HG03575 (cell line): ENCODE results near the gene SYNE3.

ENCODE experiments used
- ATAC-seq: cut with Tn5 transposase; IDR thresholded peaks from one replicate; pipeline ENCODE4 v1.9.1; 2021; ENCODE audit not compliant: unreplicated experiment, insufficient number of reproducible peaks, low FRiP score; ENCODE audit errors: extremely low read depth

Gene SYNE3

GRCh38 chr14:95480887-95481226, 35.6 kb downstream of the SYNE3 start:
- no peak for ATAC-seq

DNA sequence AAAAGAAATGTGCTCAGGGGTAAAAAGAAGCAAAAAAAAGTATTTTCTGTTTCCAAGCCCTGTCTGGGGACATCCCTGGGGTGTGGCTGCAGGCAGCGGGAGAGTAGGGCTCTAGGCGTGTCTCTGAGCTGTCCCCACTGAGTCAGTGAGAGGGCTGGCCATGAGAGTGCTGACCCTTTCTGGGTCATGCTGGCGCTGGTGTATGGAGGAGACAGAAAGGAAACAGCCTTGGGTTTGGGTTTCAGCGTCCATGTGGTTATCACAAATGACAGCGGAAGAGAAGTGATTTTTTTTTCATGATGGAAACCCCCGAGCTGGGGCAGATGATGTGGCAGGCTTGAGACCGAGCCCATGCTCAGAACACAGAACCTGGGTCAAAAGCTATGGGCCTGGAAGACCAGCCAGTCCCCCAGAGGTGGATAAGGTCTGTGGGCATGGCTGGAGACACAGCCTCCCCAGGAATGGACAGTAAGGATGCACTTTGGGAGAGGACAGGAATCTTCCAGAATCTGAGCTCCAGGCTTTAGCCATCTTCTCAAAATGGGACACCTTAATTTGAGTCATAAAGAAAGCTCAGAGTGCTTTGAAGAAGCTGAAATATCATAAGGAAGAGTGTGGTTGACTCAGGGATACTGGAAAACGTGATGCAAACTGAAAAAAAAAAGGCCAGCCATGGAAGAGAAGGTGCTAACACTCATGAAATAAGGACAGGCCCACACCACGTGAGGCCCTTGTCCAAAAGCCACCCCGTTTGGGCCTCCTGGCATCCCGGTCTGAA, 36.2 kb downstream of the SYNE3 start:
- no peak for ATAC-seq

DNA sequence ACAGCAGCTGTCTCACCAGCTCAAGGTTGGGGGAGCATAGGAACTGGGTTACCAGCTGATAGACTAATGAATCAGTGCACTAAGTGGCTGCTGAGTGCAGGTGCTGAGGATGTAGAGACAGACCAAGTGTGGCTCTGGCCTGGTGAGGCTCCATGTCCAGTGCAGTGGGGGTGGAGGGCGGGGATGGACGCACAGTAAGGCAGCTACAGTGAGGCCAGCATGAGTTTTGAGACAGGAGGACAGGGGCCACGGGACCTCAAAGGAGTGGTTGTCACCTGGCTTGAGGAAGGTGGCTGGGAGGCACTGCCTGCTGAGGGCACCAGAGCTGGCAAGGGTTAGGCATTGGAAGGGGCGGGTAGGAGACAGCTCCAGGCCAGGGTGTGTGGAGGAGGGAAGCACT, 37.0 kb downstream of the SYNE3 start:
- ATAC-seq, result no peak

GRCh38 chr14:95478818-95479217, 37.6 kb downstream of the SYNE3 start:
- no peak for ATAC-seq

- no peak for ATAC-seq
Observed at GRCh38 chr14:95478309-95478708, 38.1 kb downstream of the SYNE3 start.

DNA sequence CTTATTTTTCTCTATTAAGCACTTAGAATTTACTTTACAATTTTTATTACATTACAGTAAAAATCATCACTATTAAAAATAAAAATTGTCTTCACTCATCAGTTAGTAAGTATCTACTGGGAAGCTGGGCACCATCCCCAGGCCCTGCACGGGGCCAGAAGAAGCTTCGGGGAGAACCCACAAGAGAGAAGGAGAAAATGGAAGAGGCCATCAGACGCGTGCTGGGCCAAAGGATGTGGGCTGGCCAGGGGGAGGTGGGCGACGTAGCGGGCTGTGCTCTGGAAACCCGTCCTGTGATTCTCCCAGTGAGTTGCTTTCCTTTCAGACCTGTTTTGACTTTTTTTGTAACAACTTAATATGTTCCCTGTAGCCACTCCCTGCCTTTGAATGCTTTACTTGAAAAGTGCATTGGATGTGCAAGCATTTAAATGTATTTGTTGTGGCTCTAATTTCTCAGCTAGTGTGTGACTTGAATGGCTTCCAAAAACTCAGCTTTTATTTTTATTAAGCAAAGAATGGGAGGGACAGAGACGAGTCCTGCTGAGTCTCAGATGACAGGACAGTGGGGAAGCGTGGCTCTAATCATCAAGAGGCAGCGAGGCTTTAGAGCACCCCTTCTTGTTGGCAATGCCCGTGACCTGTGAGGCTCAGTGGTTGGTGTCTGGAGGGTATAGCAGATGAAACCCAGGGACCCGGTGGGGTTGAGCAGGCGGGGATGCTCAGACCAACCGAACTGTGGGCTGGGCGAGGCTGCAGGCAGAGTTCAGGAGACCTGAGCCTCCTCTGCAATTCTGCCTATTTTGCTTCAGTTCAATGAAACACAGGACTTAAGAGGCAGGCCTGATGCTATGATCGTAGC, 38.8 kb downstream of the SYNE3 start:
- ATAC-seq, result no peak

GRCh38 chr14:95476747-95477146, 39.7 kb downstream of the SYNE3 start:
- ATAC-seq, result no peak

DNA sequence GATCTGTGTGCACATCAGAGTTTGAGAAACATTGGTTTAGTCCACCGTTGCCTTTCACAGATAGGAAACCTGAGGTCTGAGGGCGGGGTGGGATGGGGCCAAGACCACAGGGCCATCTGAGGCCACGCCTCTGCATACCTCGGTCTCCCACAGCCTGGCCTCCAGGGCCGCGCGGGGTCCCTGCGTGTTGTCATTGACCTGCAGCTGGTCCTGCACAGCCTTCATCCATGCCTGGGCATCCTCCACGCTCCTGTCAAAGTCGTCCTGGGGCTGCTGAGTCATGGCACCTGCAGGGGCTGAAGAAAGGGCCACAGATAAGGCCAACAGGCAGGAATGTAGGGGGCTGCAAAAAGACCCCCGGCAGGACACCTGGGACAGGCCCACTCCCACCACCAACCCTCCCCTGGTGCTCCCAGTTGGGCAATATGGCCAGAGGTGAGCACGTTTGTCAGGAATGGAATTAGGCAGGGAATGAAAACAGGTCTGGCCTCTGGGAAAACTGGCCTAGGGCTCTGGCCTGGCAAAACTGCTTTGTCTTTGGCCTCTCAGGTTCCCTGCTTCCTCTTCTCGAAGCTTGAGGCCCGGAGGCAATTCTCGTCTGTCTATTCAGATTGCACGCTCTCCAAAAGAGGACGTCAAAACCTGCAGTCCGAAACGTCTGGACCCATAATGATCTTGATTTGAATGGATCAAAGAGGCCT, 40.8 kb downstream of the SYNE3 start:
- ATAC-seq, result no peak

- ATAC-seq, result no peak
Observed at GRCh38 chr14:95474941-95475340, 41.5 kb downstream of the SYNE3 start.

GRCh38 chr14:95474486-95474885, 42.0 kb downstream of the SYNE3 start:
- ATAC-seq, result no peak

- no peak for ATAC-seq
Observed at GRCh38 chr14:95472819-95473251, 43.6 kb downstream of the SYNE3 start.

GRCh38 chr14:95471476-95471875, 45.0 kb downstream of the SYNE3 start:
- ATAC-seq, result no peak

- ATAC-seq, result no peak
Observed at GRCh38 chr14:95471016-95471415, 45.4 kb downstream of the SYNE3 start.

- no peak for ATAC-seq
Observed at GRCh38 chr14:95469134-95469481, 47.3 kb downstream of the SYNE3 start.

GRCh38 chr14:95468448-95469133, 47.9 kb downstream of the SYNE3 start:
- no peak for ATAC-seq

- no peak for ATAC-seq
Observed at GRCh38 chr14:95467657-95468056, 48.8 kb downstream of the SYNE3 start.

DNA sequence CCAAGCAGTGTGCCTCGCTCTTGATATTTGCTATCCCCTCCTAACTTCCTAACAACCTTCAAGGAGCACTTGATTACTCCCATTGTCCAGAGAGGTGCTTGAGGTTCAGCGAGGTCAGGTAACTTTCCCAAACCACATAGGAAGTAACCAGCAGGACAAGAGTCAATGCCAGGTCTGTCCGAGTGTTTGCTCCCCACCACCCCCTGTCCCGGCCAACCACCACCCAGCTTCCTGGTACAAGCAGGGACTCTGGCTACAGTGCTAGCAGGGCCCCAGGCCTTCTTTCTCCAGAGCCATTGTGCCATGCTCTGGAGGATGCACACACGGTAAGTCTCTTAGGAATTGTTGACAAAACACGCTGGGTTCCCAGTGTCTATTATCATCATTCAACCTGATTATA, 49.2 kb downstream of the SYNE3 start:
- ATAC-seq, result no peak
